Sigmoid colon (tissue), 7 donors: ENCODE measurements around the gene TAS1R3. TPM values are rescaled to one million over a fixed set of nuclear protein-coding genes. Genes with fewer than 3 reads are reported as not detected.

Experiments
- DNase-seq: peaks from one replicate; pipeline ENCODE4 v3.0.0-alpha.2; 2019
- H3K27ac ChIP-seq, 4 donors: fragments of 200-600 bp; sonication (generic); one replicate each; pipeline ENCODE4 v1.5.1; 2016 to 2019; ENCODE audit warnings: mild to moderate bottlenecking in 1 of 4
- H3K27me3 ChIP-seq, 3 donors: fragments of 200-600 bp; sonication (generic); one replicate each; pipeline ENCODE4 v1.5.1; 2019; ENCODE audit warnings: mild to moderate bottlenecking in 1 of 3
- H3K36me3 ChIP-seq, 4 donors: fragments of 200-600 bp; sonication (generic); one replicate each; pipeline ENCODE4 v1.5.1; 2016 to 2019
- H3K4me1 ChIP-seq, 4 donors: fragments of 200-600 bp; sonication (generic); one replicate each; pipeline ENCODE4 v1.5.1; 2017 to 2019
- H3K4me3 ChIP-seq, 4 donors: fragments of 200-600 bp; sonication (generic); one replicate each; pipeline ENCODE4 v1.5.1; 2017 to 2019; ENCODE audit warnings: mild to moderate bottlenecking in 2 of 4, moderate library complexity in 1 of 4
- H3K9me3 ChIP-seq, 4 donors: fragments of 200-600 bp in 3 of 4; sonication (generic) in 3 of 4; one replicate each; pipeline versions ENCODE4 v1.5.1 to v1.6.1; 2013 to 2019
- EP300 ChIP-seq, 4 donors: sonication (generic); formaldehyde crosslinking; IDR thresholded peaks; one replicate each; pipeline ENCODE4 v1.6.1; 2017; ENCODE audit warnings: antibody characterized with exemption in 4 of 4
- POLR2A ChIP-seq, 2 donors: fragments of 450-650 bp; IDR thresholded peaks; one replicate each; pipeline ENCODE4 v1.6.1; 2016; ENCODE audit warnings: antibody characterized with exemption in 2 of 2, mild to moderate bottlenecking in 2 of 2, moderate library complexity in 2 of 2
- POLR2AphosphoS5 ChIP-seq, 4 donors: sonication (generic); formaldehyde crosslinking; IDR thresholded peaks; one replicate each; pipeline ENCODE4 v1.6.1; 2017; ENCODE audit warnings: antibody characterized with exemption in 4 of 4
- WGBS, 2 donors: extraction: QIAGEN DNeasy Blood & Tissue Kit; methylation state at CpG; one replicate each; pipeline ENCODE4 v1.1.7; 2013; 5-methylcytosine and 5-hydroxymethylcytosine counted together
- intact Hi-C: fragments of 100-400 bp; cut with DNase I; formaldehyde crosslinking; loops from one replicate; pipeline ENCODE4 v1.15.1; 2023
- polyA plus RNA-seq, 3 donors: library from polyadenylated mRNA; stranded (reverse); fragments of 200-250 nt; gene quantifications; one replicate each; pipeline ENCODE4 v1.2.3, GENCODE V29; 2013
- total RNA-seq, 4 donors: library from RNA; depleted of rRNA; stranded (reverse); fragments of >200 nt; gene quantifications; one replicate each; pipeline ENCODE4 v1.1.0, GENCODE V29; 2016
- TF ChIP-seq, protein P1 (sequence below), 4 experiments: fragments of 450-650 bp in 3 of 4; fragments of 200-600 bp in 1 of 4; IDR thresholded peaks; one replicate each; pipeline ENCODE4 v1.5.1; 2016 to 2019; ENCODE audit warnings: antibody characterized with exemption in 4 of 4, mild to moderate bottlenecking in 3 of 4, moderate library complexity in 2 of 4
- donor health status: healthy with polysubstance abuse.
- donor health status: Bipolar disorder and iron deficiency.
- donor health status: healthy.

The TAS1R3 gene
- total and polyA plus RNA-seq, 7 donors = 0.60 to 0.64 TPM; not detected in 5

DNA sequence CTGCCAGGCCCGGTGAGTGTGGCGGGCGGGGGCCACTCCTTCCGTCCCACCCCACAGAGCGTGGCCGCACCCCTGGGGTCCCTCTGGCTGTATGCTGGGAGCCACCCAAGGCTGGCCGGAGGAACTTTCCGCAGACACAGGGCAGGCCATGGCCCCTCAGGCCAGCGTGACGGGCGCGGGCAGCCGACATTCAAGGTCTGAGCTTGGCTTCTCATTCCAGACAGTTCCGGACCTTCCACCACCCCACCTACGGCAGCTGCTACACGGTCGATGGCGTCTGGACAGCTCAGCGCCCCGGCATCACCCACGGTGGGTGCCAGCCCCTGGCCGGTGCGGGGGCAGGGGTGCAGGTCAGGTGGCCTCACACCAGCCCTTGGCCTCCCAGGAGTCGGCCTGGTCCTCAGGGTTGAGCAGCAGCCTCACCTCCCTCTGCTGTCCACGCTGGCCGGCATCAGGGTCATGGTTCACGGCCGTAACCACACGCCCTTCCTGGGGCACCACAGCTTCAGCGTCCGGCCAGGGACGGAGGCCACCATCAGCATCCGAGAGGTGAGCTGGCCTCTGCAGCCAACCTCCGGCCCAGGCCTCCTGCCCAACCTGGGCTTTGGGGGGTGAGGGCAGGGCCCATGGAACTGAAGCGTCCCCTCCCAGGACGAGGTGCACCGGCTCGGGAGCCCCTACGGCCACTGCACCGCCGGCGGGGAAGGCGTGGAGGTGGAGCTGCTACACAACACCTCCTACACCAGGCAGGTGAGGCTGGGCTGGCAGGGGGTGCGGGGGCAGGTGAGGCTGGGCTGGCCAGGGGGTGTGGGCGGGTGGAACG is 43.6 kb upstream of the TAS1R3 start:
- Histone ChIP-seq H3K4me1 (peaks cover 0 to 9% (median 4%) of the 10 kb centered on the region in 4 donors), H3K4me3 (no peak overlapping the region), H3K9me3 (no peaks in the 10 kb centered on the region), H3K36me3 (no peaks in the 10 kb centered on the region), H3K27me3 (peaks cover 15 to 34% (median 32%) of the 10 kb centered on the region in 3 donors), H3K27ac (no peak overlapping the region)
- intact Hi-C loops = no loop called here
- no peak for TF ChIP-seq POLR2AphosphoS5 (IDR thresholded peaks at IDR 0.05)
- no peak for TF ChIP-seq POLR2A (IDR thresholded peaks at IDR 0.05)
- no peak for TF ChIP-seq EP300 (IDR thresholded peaks at IDR 0.05)
- TF ChIP-seq, protein P1, sequence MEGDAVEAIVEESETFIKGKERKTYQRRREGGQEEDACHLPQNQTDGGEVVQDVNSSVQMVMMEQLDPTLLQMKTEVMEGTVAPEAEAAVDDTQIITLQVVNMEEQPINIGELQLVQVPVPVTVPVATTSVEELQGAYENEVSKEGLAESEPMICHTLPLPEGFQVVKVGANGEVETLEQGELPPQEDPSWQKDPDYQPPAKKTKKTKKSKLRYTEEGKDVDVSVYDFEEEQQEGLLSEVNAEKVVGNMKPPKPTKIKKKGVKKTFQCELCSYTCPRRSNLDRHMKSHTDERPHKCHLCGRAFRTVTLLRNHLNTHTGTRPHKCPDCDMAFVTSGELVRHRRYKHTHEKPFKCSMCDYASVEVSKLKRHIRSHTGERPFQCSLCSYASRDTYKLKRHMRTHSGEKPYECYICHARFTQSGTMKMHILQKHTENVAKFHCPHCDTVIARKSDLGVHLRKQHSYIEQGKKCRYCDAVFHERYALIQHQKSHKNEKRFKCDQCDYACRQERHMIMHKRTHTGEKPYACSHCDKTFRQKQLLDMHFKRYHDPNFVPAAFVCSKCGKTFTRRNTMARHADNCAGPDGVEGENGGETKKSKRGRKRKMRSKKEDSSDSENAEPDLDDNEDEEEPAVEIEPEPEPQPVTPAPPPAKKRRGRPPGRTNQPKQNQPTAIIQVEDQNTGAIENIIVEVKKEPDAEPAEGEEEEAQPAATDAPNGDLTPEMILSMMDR (IDR thresholded peaks at IDR 0.05) = no peak
- DNase-seq = no peak
- WGBS, 2 donors = 55 to 82% methylated on average over 46 of the region's 46 CpGs

DNA sequence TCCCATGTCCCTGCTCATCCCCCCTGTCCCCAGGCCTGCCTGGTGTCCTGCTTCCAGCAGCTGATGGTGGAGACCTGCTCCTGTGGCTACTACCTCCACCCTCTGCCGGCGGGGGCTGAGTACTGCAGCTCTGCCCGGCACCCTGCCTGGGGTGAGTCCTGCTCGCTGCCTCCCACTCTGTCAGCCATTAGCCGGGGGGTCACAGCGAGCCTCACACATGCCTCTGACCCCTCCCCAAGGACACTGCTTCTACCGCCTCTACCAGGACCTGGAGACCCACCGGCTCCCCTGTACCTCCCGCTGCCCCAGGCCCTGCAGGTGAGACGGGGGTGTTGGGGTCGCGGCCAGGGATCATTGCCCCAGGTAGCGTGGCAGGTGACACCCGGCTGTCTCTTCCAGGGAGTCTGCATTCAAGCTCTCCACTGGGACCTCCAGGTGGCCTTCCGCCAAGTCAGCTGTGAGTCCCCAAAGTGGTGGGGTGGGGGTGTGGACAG is 40.8 kb upstream of the TAS1R3 start:
- Histone ChIP-seq H3K27me3 (peaks cover 11 to 27% (median 22%) of the 10 kb centered on the region in 3 donors), H3K4me3 (no peak overlapping the region), H3K4me1 (peaks cover 0 to 9% (median 4%) of the 10 kb centered on the region in 4 donors), H3K9me3 (no peaks in the 10 kb centered on the region), H3K36me3 (peaks cover 0 to 18% (median 1%) of the 10 kb centered on the region in 4 donors), H3K27ac (no peak overlapping the region)
- intact Hi-C loops = loop anchor here (1.0 kb wide), 1 partner anchor 168 kb away; no protein-coding TSS in a partner anchor
- no peak for DNase-seq
- WGBS, 2 donors = 38 to 52% methylated on average over 15 of the region's 15 CpGs
- no peak for TF ChIP-seq EP300 (IDR thresholded peaks at IDR 0.05)
- TF ChIP-seq, protein P1 (IDR thresholded peaks at IDR 0.05) = peak; percentile 33 to 67 (median 54)

DNA sequence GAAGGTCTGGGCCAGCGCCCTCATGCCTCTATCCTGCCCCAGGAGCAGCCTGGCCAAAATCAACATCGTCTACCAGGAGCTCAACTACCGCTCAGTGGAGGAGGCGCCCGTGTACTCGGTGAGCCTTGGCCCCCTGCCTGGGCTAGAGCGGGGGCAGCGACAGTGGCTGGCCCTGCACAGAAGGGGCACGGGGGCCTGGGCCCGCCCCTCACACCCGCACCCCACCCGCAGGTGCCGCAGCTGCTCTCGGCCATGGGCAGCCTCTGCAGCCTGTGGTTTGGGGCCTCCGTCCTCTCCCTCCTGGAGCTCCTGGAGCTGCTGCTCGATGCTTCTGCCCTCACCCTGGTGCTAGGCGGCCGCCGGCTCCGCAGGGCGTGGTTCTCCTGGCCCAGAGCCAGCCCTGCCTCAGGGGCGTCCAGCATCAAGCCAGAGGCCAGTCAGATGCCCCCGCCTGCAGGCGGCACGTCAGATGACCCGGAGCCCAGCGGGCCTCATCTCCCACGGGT is 40.0 kb upstream of the TAS1R3 start:
- Histone ChIP-seq H3K4me3 (no peak overlapping the region), H3K36me3 (peaks cover 0 to 26% (median 5%) of the 10 kb centered on the region in 4 donors), H3K9me3 (no peaks in the 10 kb centered on the region), H3K4me1 (peaks cover 0 to 9% (median 4%) of the 10 kb centered on the region in 4 donors), H3K27me3 (peaks cover 4 to 19% (median 14%) of the 10 kb centered on the region in 3 donors), H3K27ac (no peak overlapping the region)
- TF ChIP-seq, protein P1 (IDR thresholded peaks at IDR 0.05) = no peak
- TF ChIP-seq POLR2A (IDR thresholded peaks at IDR 0.05) (no peak), POLR2AphosphoS5 (IDR thresholded peaks at IDR 0.05) (no peak), EP300 (IDR thresholded peaks at IDR 0.05) (no peak)
- intact Hi-C loops = no loop called here
- DNase-seq = no peak
- 16 to 56% methylated on average over 28 of the region's 28 CpGs for WGBS, 2 donors

DNA sequence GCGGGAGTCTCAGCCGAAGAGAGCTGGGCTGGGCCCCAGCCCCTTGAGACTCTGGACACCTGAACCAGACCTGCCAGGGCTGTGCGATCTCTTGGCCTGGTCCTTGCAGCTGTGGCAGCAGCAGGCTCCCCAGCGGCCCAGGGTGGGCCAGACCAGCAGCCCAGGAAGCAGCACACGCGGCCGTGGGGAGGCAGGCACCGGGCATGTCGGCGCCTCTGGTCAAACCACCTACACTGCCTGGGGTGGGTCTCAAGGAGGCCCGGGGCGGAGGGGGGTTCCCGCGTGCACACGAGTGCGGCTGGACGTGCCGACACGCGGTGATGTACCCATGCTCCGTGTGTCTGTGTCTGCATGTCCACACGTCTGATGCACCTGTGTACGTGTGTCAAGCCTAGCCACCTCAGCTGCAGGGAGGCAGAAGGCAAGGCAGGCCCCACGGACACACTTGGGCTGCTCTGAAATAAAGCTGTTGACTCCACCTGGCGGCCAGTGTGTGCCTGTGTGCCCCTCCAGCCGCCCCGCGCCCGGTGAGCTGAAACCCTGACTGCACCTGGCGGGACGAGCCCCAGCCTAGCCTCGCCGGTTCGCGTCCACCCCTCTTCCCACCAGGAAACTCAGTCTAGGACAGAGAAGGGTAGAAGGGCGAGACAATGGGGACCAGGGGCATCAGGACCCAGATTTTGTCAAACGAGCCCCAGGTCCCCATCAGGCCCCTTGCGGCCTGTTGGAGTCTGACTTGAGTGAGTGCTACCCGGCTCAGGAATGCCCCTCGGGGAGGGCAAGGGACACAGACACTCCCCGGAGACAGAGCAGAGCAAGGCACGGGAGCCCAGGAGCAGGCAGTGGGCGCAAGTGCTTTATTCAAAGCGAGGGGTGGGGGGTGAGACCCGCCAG is 39.3 kb upstream of the TAS1R3 start:
- 19 to 47% methylated on average over 45 of the region's 45 CpGs for WGBS, 2 donors
- Histone ChIP-seq H3K9me3 (no peaks in the 10 kb centered on the region), H3K27me3 (peaks cover 0 to 12% (median 7%) of the 10 kb centered on the region in 3 donors), H3K36me3 (peaks cover 0 to 34% (median 9%) of the 10 kb centered on the region in 4 donors), H3K4me3 (no peak overlapping the region), H3K27ac (no peak overlapping the region), H3K4me1 (peaks cover 0 to 9% (median 4%) of the 10 kb centered on the region in 4 donors)
- TF ChIP-seq POLR2AphosphoS5 (IDR thresholded peaks at IDR 0.05) = no peak
- TF ChIP-seq, protein P1 (IDR thresholded peaks at IDR 0.05) = peak; percentile 52 to 68 (median 63)
- intact Hi-C loops = no loop called here
- DNase-seq = peak; percentile 84
